ENCODE data around the gene SULT1A3. TPM values are rescaled to one million over a fixed set of nuclear protein-coding genes. Genes with fewer than 3 reads are reported as not detected.

SULT1A3 gene
- total and polyA plus RNA-seq, 2 of the 8 experiments (the other 6 are each of a cell fraction or from before 2014, with no cell fraction given), result 1.9 to 13.8 TPM

DNA sequence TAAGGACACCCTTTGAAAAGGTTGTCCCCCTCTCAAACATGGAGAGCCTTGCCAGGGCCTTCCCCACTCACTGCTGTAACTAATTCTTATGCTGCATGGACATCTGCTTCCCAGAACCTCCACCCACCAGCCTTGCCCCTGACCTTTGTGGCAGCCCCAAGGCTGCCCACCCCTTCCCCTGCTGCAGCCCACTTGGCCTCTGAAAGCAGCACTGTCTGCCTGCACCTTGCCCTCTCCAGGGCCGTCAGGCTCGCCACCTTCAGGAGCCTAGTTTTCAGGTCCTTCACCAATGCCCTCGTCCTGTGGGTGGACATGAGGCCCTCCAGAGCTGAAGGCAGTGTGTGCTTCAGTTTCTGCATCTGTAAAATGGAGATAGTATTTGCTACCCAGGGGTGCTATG, 18.3 kb upstream of the SULT1A3 start:
- no peak overlapping the region for H2BK5ac ChIP-seq (ENCODE audit: low read depth, low read length)
- ChIA-PET CTCF (ENCODE audit: partially characterized antibody) (no interaction called here), POLR2A (ENCODE audit: partially characterized antibody) (no interaction called here)
- peaks cover 3 to 5% of the 10 kb centered on the region in 2 experiments for H4K20me1 ChIP-seq (replicated peaks in 1 of 2; ENCODE audit: control insufficient read depth in 1 of 2, insufficient read depth in 2 of 2, low read length in 2 of 2)
- no peak overlapping the region for H3K23ac ChIP-seq (ENCODE audit: insufficient read length)
- DNase-seq (ENCODE audit: low read depth in 1 of 2, low spot score in 2 of 2) (no peak), FAIRE-seq (no peak)
- H3K23me2 ChIP-seq (ENCODE audit: low read depth, low read length), result peaks cover 10% of the 10 kb centered on the region; the same call in 1 of the 2 replicates
- no peak overlapping the region for H2BK20ac ChIP-seq (ENCODE audit: low read length)
- no peak overlapping the region for H3K4me3 ChIP-seq (ENCODE audit: extremely low read depth in 1 of 4, insufficient read depth in 2 of 4, low read depth in 3 of 4, low read length in 4 of 4)
- no peak overlapping the region for H3K9ac ChIP-seq (replicated peaks in 1 of 4; ENCODE audit: extremely low read depth in 1 of 4, low read depth in 3 of 4, low read length in 3 of 4)
- H3K14ac ChIP-seq (ENCODE audit: insufficient read length), result no peak overlapping the region
- H3K79me1 ChIP-seq (ENCODE audit: low read depth, low read length), result no peaks in the 10 kb centered on the region
- no peak overlapping the region for H3K27ac ChIP-seq (ENCODE audit: low read depth, low read length)
- H2BK120ac ChIP-seq (replicated peaks; ENCODE audit: low read depth, low read length), result no peak overlapping the region
- H4K91ac ChIP-seq (replicated peaks; ENCODE audit: insufficient read length, low read length), result no peak overlapping the region
- no peak overlapping the region for H2AK5ac ChIP-seq (ENCODE audit: low read depth, low read length)
- no peak overlapping the region; the same call in 1 of the 2 replicates for H4K8ac ChIP-seq (ENCODE audit: extremely low read depth, insufficient read depth, low read length)
- H3K79me2 ChIP-seq (ENCODE audit: control insufficient read depth in 1 of 2, insufficient read depth in 2 of 2, low read length in 2 of 2), result no peaks in the 10 kb centered on the region
- H2AFZ ChIP-seq (ENCODE audit: low read length), result no peak overlapping the region
- H4K5ac ChIP-seq (ENCODE audit: insufficient read length, low read depth, low read length), result no peak overlapping the region
- 66% methylated on average over 3 of the region's 3 CpGs; no CpG with 5 or more reads in 1 of the 2 experiments for WGBS, 2 experiments (ENCODE audit: extremely low coverage in 1 of 2, insufficient coverage in 1 of 2, insufficient read length in 1 of 2, insufficient replicate concordance in 2 of 2, low coverage in 1 of 2, low lambda C conversion rate in 2 of 2, missing lambda C conversion rate in 1 of 2)
- H3K9me3 ChIP-seq (ENCODE audit: insufficient read depth in 2 of 2, low read depth in 1 of 2, low read length in 1 of 2), result no peaks in the 10 kb centered on the region
- peaks cover 0 to 10% (median 4%) of the 10 kb centered on the region in 4 experiments; a peak in 4 of 7 replicates for H3K4me1 ChIP-seq (replicated peaks in 1 of 4; ENCODE audit: control insufficient read depth in 3 of 4, insufficient read depth in 4 of 4, low read length in 3 of 4)
- H3K27me3 ChIP-seq (replicated peaks in 1 of 4; ENCODE audit: control insufficient read depth in 3 of 4, extremely low read depth in 1 of 4, insufficient read depth in 3 of 4, low read length in 3 of 4), result peaks cover 0 to 22% (median 12%) of the 10 kb centered on the region in 4 experiments; a peak in 4 of 7 replicates
- H2BK12ac ChIP-seq (ENCODE audit: low read depth, low read length), result no peak overlapping the region
- no peak overlapping the region for H3K56ac ChIP-seq (replicated peaks; ENCODE audit: insufficient read length, low read depth, low read length)
- H3K36me3 ChIP-seq (ENCODE audit: control insufficient read depth in 2 of 4, insufficient read depth in 4 of 4, low read length in 3 of 4), result no peaks in the 10 kb centered on the region
- H3K4me2 ChIP-seq (ENCODE audit: insufficient read depth in 1 of 2, low read depth in 2 of 2, low read length in 2 of 2), result no peak overlapping the region
- no peak overlapping the region for H3K4ac ChIP-seq (replicated peaks; ENCODE audit: insufficient read length, low read depth, low read length)
- no peak overlapping the region for H2BK15ac ChIP-seq (ENCODE audit: low read length)
- H3K18ac ChIP-seq (ENCODE audit: extremely low read depth, low read length), result no peak overlapping the region
- no peak for TF ChIP-seq BACH1 (IDR thresholded peaks at IDR 0.05; ENCODE audit: low read length)
